Sigmoid colon (tissue), 3 donors: Measurements from ENCODE around the gene NOL9.

Experiments
- CTCF ChIP-seq, 4 experiments: fragments of 450-650 bp in 3 of 4; fragments of 200-600 bp in 1 of 4; IDR thresholded peaks; one replicate each; pipeline ENCODE4 v1.5.1; 2016 to 2019; ENCODE audit warnings: antibody characterized with exemption in 4 of 4, mild to moderate bottlenecking in 3 of 4, moderate library complexity in 2 of 4
- POLR2A ChIP-seq, 2 donors: fragments of 450-650 bp; IDR thresholded peaks; one replicate each; pipeline ENCODE4 v1.6.1; 2016; ENCODE audit warnings: antibody characterized with exemption in 2 of 2, mild to moderate bottlenecking in 2 of 2, moderate library complexity in 2 of 2

- TF ChIP-seq CTCF (IDR thresholded peaks at IDR 0.05), result no peak
- TF ChIP-seq POLR2A (IDR thresholded peaks at IDR 0.05), result no peak
These were observed 43.4 kb upstream of the NOL9 start for GRCh38 chr1:6597777-6598131.
